Smooth muscle cell (in vitro differentiated cells): ENCODE results near the gene C1QTNF5. TPM values are rescaled to one million over a fixed set of nuclear protein-coding genes. Genes with fewer than 3 reads are reported as not detected.

Experiments
- DNase-seq: peaks from one replicate; lab custom pipeline; 2025; ENCODE audit not compliant: unreplicated experiment; lab: John Stamatoyannopoulos, UW
- H2AFZ ChIP-seq: fragments of 200-600 bp; sonication (generic); 2 replicates; pipeline ENCODE4 v1.6.0; 2016; ENCODE audit warnings: antibody characterized with exemption, low read depth, mild to moderate bottlenecking
- H3F3A ChIP-seq: fragments of 200-600 bp; sonication (generic); 2 replicates; pipeline ENCODE4 v1.6.0; 2017; ENCODE audit warnings: antibody characterized with exemption, low read depth
- H3K27ac ChIP-seq: fragments of 200-600 bp; sonication (generic); 2 replicates; pipeline ENCODE4 v1.5.1; 2016; ENCODE audit warnings: low read depth, mild to moderate bottlenecking
- H3K27me3 ChIP-seq: fragments of 200-600 bp; sonication (generic); 2 replicates; pipeline ENCODE4 v1.6.1; 2016; ENCODE audit warnings: low read depth, mild to moderate bottlenecking
- H3K36me3 ChIP-seq: fragments of 200-600 bp; sonication (generic); 2 replicates; pipeline ENCODE4 v1.5.1; 2016; ENCODE audit warnings: low read depth
- H3K4me1 ChIP-seq: fragments of 200-600 bp; sonication (generic); 2 replicates; pipeline ENCODE4 v1.5.1; 2016; ENCODE audit warnings: low read depth
- H3K4me2 ChIP-seq: fragments of 200-600 bp; sonication (generic); 2 replicates; pipeline ENCODE4 v1.6.0; 2016; ENCODE audit warnings: mild to moderate bottlenecking
- H3K4me3 ChIP-seq: fragments of 200-600 bp; sonication (generic); 2 replicates; pipeline ENCODE4 v1.5.1; 2016; ENCODE audit warnings: mild to moderate bottlenecking
- H3K79me2 ChIP-seq: fragments of 200-600 bp; sonication (generic); 2 replicates; pipeline ENCODE4 v1.6.0; 2016; ENCODE audit warnings: low read depth, mild to moderate bottlenecking
- H3K9ac ChIP-seq: fragments of 200-600 bp; sonication (generic); 2 replicates; pipeline ENCODE4 v1.6.0; 2016; ENCODE audit warnings: low read depth
- H3K9me3 ChIP-seq: fragments of 200-600 bp; sonication (generic); replicated peaks from 2 replicates; pipeline ENCODE4 v1.5.1; 2016; ENCODE audit warnings: low read depth
- H4K20me1 ChIP-seq: fragments of 200-600 bp; sonication (generic); 2 replicates; pipeline ENCODE4 v1.6.0; 2016; ENCODE audit warnings: low read depth
- WGBS: methylation state at CpG from one replicate; pipeline ENCODE4 v1.1.7; 2016; ENCODE audit warnings: low lambda C conversion rate; 5-methylcytosine and 5-hydroxymethylcytosine counted together
- polyA plus RNA-seq: library from polyadenylated mRNA; unstranded; fragments of >200 nt; fragmentation: Nextera tagmentation; extraction: Ambion mirVana; gene quantifications from 2 replicates; pipeline ENCODE4 v1.2.1, GENCODE V29; 2016
- total RNA-seq: library from RNA; depleted of rRNA; stranded (reverse); fragments of >200 nt; gene quantifications from 2 replicates; pipeline ENCODE4 v1.2.3, GENCODE V29; 2014
- TF ChIP-seq, protein P1 (sequence below): fragments of 200-600 bp; sonication (generic); IDR thresholded peaks from 2 replicates; pipeline ENCODE4 v1.5.1; 2017; ENCODE audit warnings: borderline replicate concordance, mild to moderate bottlenecking, antibody characterized with exemption; ENCODE audit not compliant: insufficient read depth, poor library complexity, severe bottlenecking

The C1QTNF5 gene
- total and polyA plus RNA-seq, 2 experiments from 2014 or later: 7.0 to 7.2 TPM

DNA sequence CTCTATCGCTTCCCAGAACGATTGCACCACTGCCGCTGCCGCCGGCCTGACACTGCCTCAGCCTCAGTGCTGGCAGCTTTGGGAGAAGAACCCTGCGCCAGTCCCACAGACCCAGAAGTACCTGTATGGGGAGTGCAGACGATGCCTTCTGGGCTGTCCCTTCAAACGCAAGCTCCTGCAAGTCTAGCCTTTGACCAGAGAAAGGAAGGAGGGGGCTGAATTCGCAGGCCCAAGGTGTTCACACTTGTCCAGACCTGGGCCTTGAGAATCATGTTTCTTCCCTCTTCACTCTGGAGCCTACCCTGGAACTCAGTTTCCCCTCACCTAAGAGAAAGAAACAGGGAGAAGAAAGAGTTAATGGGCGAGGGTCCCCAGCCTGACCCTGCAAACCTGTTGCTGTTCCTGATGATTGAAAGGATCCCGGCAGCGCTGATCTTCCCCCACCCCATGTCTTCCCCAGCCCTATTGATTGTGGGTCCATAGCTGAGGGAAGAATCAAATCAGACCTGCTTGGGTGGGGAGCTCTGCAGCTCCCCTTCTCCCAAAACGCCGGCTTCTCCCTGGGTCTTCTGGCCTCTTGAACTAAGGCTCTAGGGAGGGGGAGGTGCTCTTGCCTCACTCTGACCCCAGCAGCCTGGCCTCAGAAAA is 23.0 kb downstream of the C1QTNF5 start:
- 54% methylated on average over 14 of the region's 14 CpGs for WGBS
- H3K27ac ChIP-seq: peak overlapping the region; percentile 69
- H3K4me2 ChIP-seq: peak overlapping the region; percentile 100
- peaks cover 38% of the 10 kb centered on the region for H3F3A ChIP-seq
- no peaks in the 10 kb centered on the region for H4K20me1 ChIP-seq
- H2AFZ ChIP-seq: no peak overlapping the region
- no peaks in the 10 kb centered on the region for H3K36me3 ChIP-seq
- DNase-seq: no peak
- H3K27me3 ChIP-seq: no peaks in the 10 kb centered on the region
- no peaks in the 10 kb centered on the region for H3K79me2 ChIP-seq
- TF ChIP-seq, protein P1, sequence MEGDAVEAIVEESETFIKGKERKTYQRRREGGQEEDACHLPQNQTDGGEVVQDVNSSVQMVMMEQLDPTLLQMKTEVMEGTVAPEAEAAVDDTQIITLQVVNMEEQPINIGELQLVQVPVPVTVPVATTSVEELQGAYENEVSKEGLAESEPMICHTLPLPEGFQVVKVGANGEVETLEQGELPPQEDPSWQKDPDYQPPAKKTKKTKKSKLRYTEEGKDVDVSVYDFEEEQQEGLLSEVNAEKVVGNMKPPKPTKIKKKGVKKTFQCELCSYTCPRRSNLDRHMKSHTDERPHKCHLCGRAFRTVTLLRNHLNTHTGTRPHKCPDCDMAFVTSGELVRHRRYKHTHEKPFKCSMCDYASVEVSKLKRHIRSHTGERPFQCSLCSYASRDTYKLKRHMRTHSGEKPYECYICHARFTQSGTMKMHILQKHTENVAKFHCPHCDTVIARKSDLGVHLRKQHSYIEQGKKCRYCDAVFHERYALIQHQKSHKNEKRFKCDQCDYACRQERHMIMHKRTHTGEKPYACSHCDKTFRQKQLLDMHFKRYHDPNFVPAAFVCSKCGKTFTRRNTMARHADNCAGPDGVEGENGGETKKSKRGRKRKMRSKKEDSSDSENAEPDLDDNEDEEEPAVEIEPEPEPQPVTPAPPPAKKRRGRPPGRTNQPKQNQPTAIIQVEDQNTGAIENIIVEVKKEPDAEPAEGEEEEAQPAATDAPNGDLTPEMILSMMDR: no peak
- no peak overlapping the region for H3K9ac ChIP-seq
- peaks cover 61% of the 10 kb centered on the region for H3K4me1 ChIP-seq
- H3K9me3 ChIP-seq: no peaks in the 10 kb centered on the region
- H3K4me3 ChIP-seq: peak overlapping the region; percentile 73

- Histone ChIP-seq H3K36me3 (no peaks in the 10 kb centered on the region), H3K79me2 (no peaks in the 10 kb centered on the region), H3K4me1 (peaks cover 61% of the 10 kb centered on the region), H3F3A (peaks cover 34% of the 10 kb centered on the region), H3K9me3 (no peaks in the 10 kb centered on the region), H3K4me3 (peak within 1 kb of the TSS; percentile 73), H3K9ac (peak within 1 kb of the TSS; percentile 43), H3K4me2 (peak within 1 kb of the TSS; percentile 100), H4K20me1 (no peaks in the 10 kb centered on the region), H3K27me3 (no peaks in the 10 kb centered on the region), H2AFZ (peak within 1 kb of the TSS; percentile 77), H3K27ac (peak within 1 kb of the TSS; percentile 69)
- DNase-seq: no peak
- WGBS: 2% methylated on average over 61 of the region's 74 CpGs
- TF ChIP-seq, protein P1: peak; percentile 4
Measured at GRCh38 chr11:119316729-119317591, 23.7 kb downstream of the C1QTNF5 start, which contains the start of gene MCAM. Gene MCAM (minus strand): TSS chr11:119317130. CDS start chr11:119317101, 29 bp downstream.

DNA sequence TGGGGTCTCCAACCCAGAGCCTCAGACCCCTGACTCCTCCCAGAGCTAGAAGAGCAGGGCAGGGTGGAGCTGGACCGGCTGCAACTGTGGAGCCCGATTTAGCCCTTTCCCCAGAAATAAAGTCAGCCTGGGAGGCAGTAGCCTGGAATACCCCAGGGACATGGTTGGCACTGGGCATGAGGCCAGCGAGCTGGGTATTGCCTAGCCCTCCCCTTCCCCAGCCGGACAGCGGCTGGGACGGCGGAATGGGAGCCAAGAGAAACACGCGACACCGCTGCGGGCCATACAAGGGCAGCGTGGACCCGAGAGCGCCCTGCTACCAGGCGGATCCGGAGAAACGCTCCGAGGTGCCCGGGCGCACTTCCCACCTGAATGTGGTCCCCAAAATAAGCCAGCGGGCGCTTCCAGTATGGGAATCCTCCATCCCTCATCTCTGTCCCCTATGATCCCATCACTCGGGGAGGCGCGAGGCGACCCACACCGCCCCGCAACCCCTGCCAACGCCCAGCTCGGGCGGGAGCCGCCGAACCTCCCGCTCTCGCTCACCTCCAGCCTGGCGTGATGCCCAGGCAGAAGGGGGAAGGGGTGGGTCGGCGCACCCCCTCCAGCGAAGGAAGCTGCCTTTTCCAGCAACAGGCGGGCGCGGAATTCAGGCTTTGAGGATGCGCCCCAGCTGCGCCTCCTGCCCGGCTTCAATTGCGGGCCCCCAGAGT is 24.5 kb downstream of the C1QTNF5 start:
- Histone ChIP-seq H3K79me2 (no peaks in the 10 kb centered on the region), H3K4me1 (peaks cover 58% of the 10 kb centered on the region), H3K9ac (peak overlapping the region; percentile 43), H2AFZ (peak overlapping the region; percentile 77), H3K36me3 (no peaks in the 10 kb centered on the region), H3K27me3 (no peaks in the 10 kb centered on the region), H3K27ac (no peak overlapping the region), H3F3A (peaks cover 31% of the 10 kb centered on the region), H3K4me2 (peak overlapping the region; percentile 100), H4K20me1 (no peaks in the 10 kb centered on the region), H3K9me3 (no peaks in the 10 kb centered on the region), H3K4me3 (peak overlapping the region; percentile 73)
- TF ChIP-seq, protein P1: no peak
- 2% methylated on average over 39 of the region's 46 CpGs for WGBS
- no peak for DNase-seq
